ENCODE results near the gene PRKCI. TPM values are rescaled to one million over a fixed set of nuclear protein-coding genes. Genes with fewer than 3 reads are reported as not detected.

Gene PRKCI
- total RNA-seq, 1 donor, result 69.1 TPM

DNA sequence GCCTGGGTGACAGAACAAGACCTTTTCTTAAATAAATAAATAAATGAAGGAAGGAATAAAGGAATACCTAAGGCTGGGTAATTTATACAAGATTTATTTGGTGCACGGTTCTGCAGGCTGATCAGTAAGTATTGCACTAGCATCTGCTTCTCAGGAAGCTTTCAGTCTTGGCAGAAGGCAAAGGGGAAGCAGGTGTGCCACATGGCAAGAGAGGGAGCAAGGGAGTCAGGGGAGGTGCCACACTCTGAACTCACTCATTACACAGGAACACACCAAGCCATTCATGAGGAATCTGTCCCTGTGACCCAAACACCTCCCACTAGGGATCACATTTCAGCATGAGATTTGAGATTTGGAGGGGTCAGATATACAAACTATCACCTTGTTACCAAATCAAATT lies 56.4 kb downstream of the PRKCI start:
- no peak for DNase-seq (ENCODE audit: insufficient read length, low spot score, missing footprints)
- H3K4me1 ChIP-seq (ENCODE audit: insufficient read depth, low read length), result peaks cover 2% of the 10 kb centered on the region
- H3K9me3 ChIP-seq (ENCODE audit: low read depth, low read length), result no peaks in the 10 kb centered on the region
- peaks cover 48% of the 10 kb centered on the region for H3K36me3 ChIP-seq (ENCODE audit: insufficient read depth, low read length)
- H4K20me1 ChIP-seq (ENCODE audit: insufficient read depth, low read length), result no peaks in the 10 kb centered on the region
- no peak overlapping the region for H2AFZ ChIP-seq (ENCODE audit: low read length)
- H3K79me2 ChIP-seq (ENCODE audit: insufficient read depth, low read length), result no peaks in the 10 kb centered on the region
- no peak overlapping the region for H3K27ac ChIP-seq (ENCODE audit: low read depth, low read length)
- no peak overlapping the region for H3K4me3 ChIP-seq (ENCODE audit: insufficient read depth, low read length)
- no peaks in the 10 kb centered on the region for H3K27me3 ChIP-seq (ENCODE audit: insufficient read depth, low read length)
- TF ChIP-seq, protein P1, sequence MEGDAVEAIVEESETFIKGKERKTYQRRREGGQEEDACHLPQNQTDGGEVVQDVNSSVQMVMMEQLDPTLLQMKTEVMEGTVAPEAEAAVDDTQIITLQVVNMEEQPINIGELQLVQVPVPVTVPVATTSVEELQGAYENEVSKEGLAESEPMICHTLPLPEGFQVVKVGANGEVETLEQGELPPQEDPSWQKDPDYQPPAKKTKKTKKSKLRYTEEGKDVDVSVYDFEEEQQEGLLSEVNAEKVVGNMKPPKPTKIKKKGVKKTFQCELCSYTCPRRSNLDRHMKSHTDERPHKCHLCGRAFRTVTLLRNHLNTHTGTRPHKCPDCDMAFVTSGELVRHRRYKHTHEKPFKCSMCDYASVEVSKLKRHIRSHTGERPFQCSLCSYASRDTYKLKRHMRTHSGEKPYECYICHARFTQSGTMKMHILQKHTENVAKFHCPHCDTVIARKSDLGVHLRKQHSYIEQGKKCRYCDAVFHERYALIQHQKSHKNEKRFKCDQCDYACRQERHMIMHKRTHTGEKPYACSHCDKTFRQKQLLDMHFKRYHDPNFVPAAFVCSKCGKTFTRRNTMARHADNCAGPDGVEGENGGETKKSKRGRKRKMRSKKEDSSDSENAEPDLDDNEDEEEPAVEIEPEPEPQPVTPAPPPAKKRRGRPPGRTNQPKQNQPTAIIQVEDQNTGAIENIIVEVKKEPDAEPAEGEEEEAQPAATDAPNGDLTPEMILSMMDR (IDR thresholded peaks at IDR 0.05; ENCODE audit: extremely low read depth, low read depth, low read length), result no peak
- no peak overlapping the region for H3K4me2 ChIP-seq (ENCODE audit: insufficient read depth, low read length)

DNA sequence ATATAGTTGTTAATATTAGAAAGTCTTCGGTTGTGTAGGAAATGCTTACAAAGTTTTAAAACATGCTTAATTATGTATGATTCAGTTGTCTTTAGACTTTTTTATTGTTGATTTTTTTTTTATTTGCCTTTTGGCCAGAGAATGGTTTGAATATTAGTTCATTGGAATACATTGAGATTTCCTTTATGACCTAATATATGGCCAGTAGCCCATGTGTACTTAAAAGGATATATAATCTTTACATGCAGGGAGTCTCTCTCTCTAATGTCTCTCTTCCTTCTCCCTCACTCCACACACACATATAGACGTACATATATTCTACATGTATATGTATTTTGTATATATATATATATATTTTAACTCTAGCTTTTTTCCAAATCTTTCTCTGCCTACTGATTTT lies 68.0 kb downstream of the PRKCI start:
- H3K27ac ChIP-seq (ENCODE audit: low read depth, low read length), result no peak overlapping the region
- TF ChIP-seq, protein P1 (IDR thresholded peaks at IDR 0.05; ENCODE audit: extremely low read depth, low read depth, low read length), result no peak
- no peak overlapping the region for H3K4me3 ChIP-seq (ENCODE audit: insufficient read depth, low read length)
- H4K20me1 ChIP-seq (ENCODE audit: insufficient read depth, low read length), result no peaks in the 10 kb centered on the region
- no peak for DNase-seq (ENCODE audit: insufficient read length, low spot score, missing footprints)
- peaks cover 42% of the 10 kb centered on the region for H3K36me3 ChIP-seq (ENCODE audit: insufficient read depth, low read length)
- no peaks in the 10 kb centered on the region for H3K79me2 ChIP-seq (ENCODE audit: insufficient read depth, low read length)
- no peak overlapping the region for H3K4me2 ChIP-seq (ENCODE audit: insufficient read depth, low read length)
- H3K27me3 ChIP-seq (ENCODE audit: insufficient read depth, low read length), result no peaks in the 10 kb centered on the region
- no peak overlapping the region for H2AFZ ChIP-seq (ENCODE audit: low read length)
- H3K9me3 ChIP-seq (ENCODE audit: low read depth, low read length), result no peaks in the 10 kb centered on the region
- no peaks in the 10 kb centered on the region for H3K4me1 ChIP-seq (ENCODE audit: insufficient read depth, low read length)

DNA sequence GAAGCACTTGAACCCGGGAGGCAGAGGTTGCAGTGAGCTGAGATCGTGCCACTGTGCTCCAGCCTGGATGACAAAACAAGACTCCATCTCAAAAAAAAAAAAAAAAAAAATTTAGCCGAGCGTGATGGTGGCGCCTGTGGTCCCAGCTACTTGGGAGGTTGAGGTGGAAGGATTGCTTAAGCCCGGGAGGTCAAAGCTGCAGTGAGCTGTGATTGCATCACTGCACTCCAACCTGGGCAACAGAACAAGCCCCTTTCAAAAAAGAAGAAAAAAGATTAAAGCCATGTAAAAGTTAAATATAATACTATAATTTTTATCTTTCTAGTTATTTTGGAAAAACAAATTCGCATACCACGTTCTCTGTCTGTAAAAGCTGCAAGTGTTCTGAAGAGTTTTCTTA lies 73.4 kb downstream of the PRKCI start:
- Histone ChIP-seq H3K27me3 (ENCODE audit: insufficient read depth, low read length) (no peaks in the 10 kb centered on the region), H3K36me3 (ENCODE audit: insufficient read depth, low read length) (peaks cover 36% of the 10 kb centered on the region), H3K4me3 (ENCODE audit: insufficient read depth, low read length) (no peak overlapping the region), H4K20me1 (ENCODE audit: insufficient read depth, low read length) (no peaks in the 10 kb centered on the region), H3K27ac (ENCODE audit: low read depth, low read length) (no peak overlapping the region), H3K4me1 (ENCODE audit: insufficient read depth, low read length) (no peaks in the 10 kb centered on the region), H3K4me2 (ENCODE audit: insufficient read depth, low read length) (no peak overlapping the region), H2AFZ (ENCODE audit: low read length) (no peak overlapping the region), H3K9me3 (ENCODE audit: low read depth, low read length) (no peaks in the 10 kb centered on the region), H3K79me2 (ENCODE audit: insufficient read depth, low read length) (no peaks in the 10 kb centered on the region)
- TF ChIP-seq, protein P1 (IDR thresholded peaks at IDR 0.05; ENCODE audit: extremely low read depth, low read depth, low read length), result no peak
- no peak for DNase-seq (ENCODE audit: insufficient read length, low spot score, missing footprints)

DNA sequence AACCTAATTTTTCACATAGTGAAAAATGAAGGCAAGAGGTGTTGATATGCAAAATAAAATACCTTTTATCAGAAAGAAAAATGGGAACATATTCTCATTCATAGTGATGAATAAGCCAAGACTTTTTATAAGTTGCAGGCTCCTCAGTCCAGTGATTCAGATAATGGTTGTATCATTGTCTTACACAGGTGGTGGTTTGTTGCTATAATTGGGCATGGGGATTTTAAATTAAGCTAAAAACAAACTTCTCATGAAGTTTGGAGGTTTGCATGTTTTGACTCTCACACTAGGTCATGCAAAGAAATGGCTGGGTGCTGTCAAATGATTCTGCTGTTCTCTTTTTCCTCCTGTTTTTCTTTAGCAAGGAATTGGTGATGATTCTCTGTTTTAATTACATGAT lies 74.5 kb downstream of the PRKCI start:
- Histone ChIP-seq H3K4me1 (ENCODE audit: insufficient read depth, low read length) (no peaks in the 10 kb centered on the region), H3K4me2 (ENCODE audit: insufficient read depth, low read length) (no peak overlapping the region), H3K4me3 (ENCODE audit: insufficient read depth, low read length) (no peak overlapping the region), H3K9me3 (ENCODE audit: low read depth, low read length) (no peaks in the 10 kb centered on the region), H2AFZ (ENCODE audit: low read length) (no peak overlapping the region), H3K27ac (ENCODE audit: low read depth, low read length) (no peak overlapping the region), H4K20me1 (ENCODE audit: insufficient read depth, low read length) (no peaks in the 10 kb centered on the region), H3K27me3 (ENCODE audit: insufficient read depth, low read length) (no peaks in the 10 kb centered on the region), H3K79me2 (ENCODE audit: insufficient read depth, low read length) (no peaks in the 10 kb centered on the region), H3K36me3 (ENCODE audit: insufficient read depth, low read length) (peaks cover 37% of the 10 kb centered on the region)
- TF ChIP-seq, protein P1 (IDR thresholded peaks at IDR 0.05; ENCODE audit: extremely low read depth, low read depth, low read length), result no peak
- no peak for DNase-seq (ENCODE audit: insufficient read length, low spot score, missing footprints)
